HG03521 (cell line): ENCODE measurements around the gene PEAK1.

Experiments
- ATAC-seq: cut with Tn5 transposase; IDR thresholded peaks from one replicate; pipeline ENCODE4 v1.9.1; 2021; ENCODE audit warnings: mild to moderate bottlenecking, moderate library complexity; ENCODE audit not compliant: unreplicated experiment

PEAK1 gene

GRCh38 chr15:77099741-77100463 is 320.0 kb downstream of the PEAK1 start:
- ATAC-seq = no peak

- ATAC-seq = no peak
Observed at GRCh38 chr15:77098572-77098971, 321.3 kb downstream of the PEAK1 start.

GRCh38 chr15:77097921-77098320 is 322.0 kb downstream of the PEAK1 start:
- ATAC-seq = no peak

GRCh38 chr15:77097248-77097721 is 322.6 kb downstream of the PEAK1 start:
- no peak for ATAC-seq

GRCh38 chr15:77096541-77096940 is 323.4 kb downstream of the PEAK1 start:
- no peak for ATAC-seq

- ATAC-seq = no peak
Observed at GRCh38 chr15:77096138-77096537, 323.8 kb downstream of the PEAK1 start.

GRCh38 chr15:77094397-77095030 is 325.4 kb downstream of the PEAK1 start:
- no peak for ATAC-seq

GRCh38 chr15:77093436-77093835 is 326.5 kb downstream of the PEAK1 start:
- no peak for ATAC-seq

GRCh38 chr15:77091097-77091496 is 328.8 kb downstream of the PEAK1 start:
- no peak for ATAC-seq

- no peak for ATAC-seq
Observed at GRCh38 chr15:77087213-77087612, 332.7 kb downstream of the PEAK1 start.

- ATAC-seq = no peak
Observed at GRCh38 chr15:77085297-77085696, 334.6 kb downstream of the PEAK1 start.

- ATAC-seq = no peak
Observed at GRCh38 chr15:77084436-77084835, 335.5 kb downstream of the PEAK1 start.

- ATAC-seq = peak; percentile 64
Observed at GRCh38 chr15:77083381-77084160, 336.3 kb downstream of the PEAK1 start.

- ATAC-seq = no peak
Observed at GRCh38 chr15:77081971-77082370, 337.9 kb downstream of the PEAK1 start.

GRCh38 chr15:77076323-77076915 is 343.5 kb downstream of the PEAK1 start:
- no peak for ATAC-seq

- no peak for ATAC-seq
Observed at GRCh38 chr15:77075528-77075927, 344.4 kb downstream of the PEAK1 start.

GRCh38 chr15:77074350-77074749 is 345.6 kb downstream of the PEAK1 start:
- ATAC-seq = no peak

- no peak for ATAC-seq
Observed at GRCh38 chr15:77071305-77072223, 348.3 kb downstream of the PEAK1 start.

- peak; percentile 96 for ATAC-seq
Observed at GRCh38 chr15:77070495-77071304, 349.2 kb downstream of the PEAK1 start, which contains the start of gene TSPAN3. Gene TSPAN3, minus strand, starts transcription at chr15:77071109. Its CDS starts 155 bp downstream, at chr15:77070954.
